Body of pancreas (tissue), 4 donors: ENCODE measurements around the gene KRTAP9-9.

Experiments
- POLR2A ChIP-seq, 3 donors: fragments of 450-650 bp; IDR thresholded peaks; one replicate each; pipeline ENCODE4 v1.6.1; 2016; ENCODE audit warnings: antibody characterized with exemption in 3 of 3, mild to moderate bottlenecking in 2 of 3
- TF ChIP-seq, protein P1 (sequence below), 7 experiments: fragments of 450-650 bp in 4 of 7; fragments of 200-600 bp in 3 of 7; sonication (generic) in 3 of 7; IDR thresholded peaks; one replicate each; pipeline ENCODE4 v1.5.1; 2016 to 2019; ENCODE audit warnings: antibody characterized with exemption in 7 of 7

DNA sequence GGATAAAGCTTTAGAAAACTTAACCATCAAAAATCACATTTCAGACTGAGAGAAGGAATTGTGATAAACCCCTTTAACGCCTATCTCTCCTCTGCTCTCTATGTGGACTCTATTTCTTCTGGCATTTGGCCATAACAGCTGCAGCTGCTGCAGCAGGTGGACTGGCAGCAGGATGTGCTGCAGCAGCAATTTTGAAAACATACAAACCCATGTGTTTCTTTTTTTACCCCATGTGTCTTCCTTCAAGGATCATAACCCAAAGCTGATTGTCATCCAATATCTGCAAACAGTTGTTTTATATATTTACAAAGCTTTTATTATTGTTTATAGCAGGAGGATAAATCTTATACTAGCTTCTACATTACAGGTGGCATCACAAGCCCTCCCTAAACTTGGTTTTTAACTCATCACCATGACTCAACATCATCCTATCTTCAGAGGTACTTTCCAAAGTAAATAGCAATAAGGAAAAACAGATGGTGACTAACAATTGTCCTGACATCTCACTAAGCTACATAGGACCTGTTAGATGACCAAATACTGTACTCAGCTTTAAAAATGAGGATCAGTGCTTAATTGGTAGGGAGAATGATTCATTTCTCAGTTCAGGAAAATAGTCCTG lies 43.2 kb upstream of the KRTAP9-9 start:
- TF ChIP-seq, protein P1, sequence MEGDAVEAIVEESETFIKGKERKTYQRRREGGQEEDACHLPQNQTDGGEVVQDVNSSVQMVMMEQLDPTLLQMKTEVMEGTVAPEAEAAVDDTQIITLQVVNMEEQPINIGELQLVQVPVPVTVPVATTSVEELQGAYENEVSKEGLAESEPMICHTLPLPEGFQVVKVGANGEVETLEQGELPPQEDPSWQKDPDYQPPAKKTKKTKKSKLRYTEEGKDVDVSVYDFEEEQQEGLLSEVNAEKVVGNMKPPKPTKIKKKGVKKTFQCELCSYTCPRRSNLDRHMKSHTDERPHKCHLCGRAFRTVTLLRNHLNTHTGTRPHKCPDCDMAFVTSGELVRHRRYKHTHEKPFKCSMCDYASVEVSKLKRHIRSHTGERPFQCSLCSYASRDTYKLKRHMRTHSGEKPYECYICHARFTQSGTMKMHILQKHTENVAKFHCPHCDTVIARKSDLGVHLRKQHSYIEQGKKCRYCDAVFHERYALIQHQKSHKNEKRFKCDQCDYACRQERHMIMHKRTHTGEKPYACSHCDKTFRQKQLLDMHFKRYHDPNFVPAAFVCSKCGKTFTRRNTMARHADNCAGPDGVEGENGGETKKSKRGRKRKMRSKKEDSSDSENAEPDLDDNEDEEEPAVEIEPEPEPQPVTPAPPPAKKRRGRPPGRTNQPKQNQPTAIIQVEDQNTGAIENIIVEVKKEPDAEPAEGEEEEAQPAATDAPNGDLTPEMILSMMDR (IDR thresholded peaks at IDR 0.05): no peak
- no peak for TF ChIP-seq POLR2A (IDR thresholded peaks at IDR 0.05)
